Activated CD4-positive, alpha-beta T cell treated with anti-CD3 and anti-CD28 coated beads for 24 hours (primary cell): Measurements from ENCODE around the gene AMT.
"Not testable (repeated sequence)": the region's sequence is repeated elsewhere in the genome, so short reads cannot be mapped to it uniquely, and the experiment has no call there.

Experiments
- DNase-seq, 2 donors: peaks; one replicate each; pipeline ENCODE4 v3.0.0-alpha.2; 2020; ENCODE audit warnings: low read depth in 2 of 2

The AMT gene

GRCh38 chr3:49424816-49425215 lies 2.5 kb upstream of the AMT start:
- no peak for DNase-seq

GRCh38 chr3:49421890-49422378 lies 339 bp downstream of the AMT start:
- no peak for DNase-seq

GRCh38 chr3:49417516-49418120 lies 4.7 kb downstream of the AMT start:
- DNase-seq, result no peak

GRCh38 chr3:49416867-49417266 lies 5.4 kb downstream of the AMT start:
- DNase-seq, result no peak

- DNase-seq, result peak in 1 of 2 donors; percentile 21
These were observed 6.2 kb downstream of the AMT start for GRCh38 chr3:49415931-49416601.

- DNase-seq, result no peak
These were observed 7.5 kb downstream of the AMT start for GRCh38 chr3:49414753-49415152.

GRCh38 chr3:49413338-49413734 lies 8.9 kb downstream of the AMT start:
- DNase-seq, result no peak

GRCh38 chr3:49412632-49413337 lies 9.5 kb downstream of the AMT start:
- no peak for DNase-seq

- peak; percentile 98 for DNase-seq
These were observed 10.2 kb downstream of the AMT start, which contains the start of the genes RHOA and TCTA for GRCh38 chr3:49411968-49412631. RHOA (minus strand) TSS chr3:49411976; CDS start chr3:49375589, 36,387 bp downstream. TCTA (plus strand) TSS chr3:49412423; CDS start chr3:49412427, 4 bp downstream.

GRCh38 chr3:49411535-49411967 lies 10.7 kb downstream of the AMT start:
- DNase-seq, result peak in 1 of 2 donors; percentile 25

GRCh38 chr3:49410846-49411534 lies 11.3 kb downstream of the AMT start:
- no peak for DNase-seq

- no peak for DNase-seq
These were observed 12.0 kb downstream of the AMT start for GRCh38 chr3:49410066-49410845.

GRCh38 chr3:49406571-49407565 lies 15.4 kb downstream of the AMT start:
- DNase-seq, result no peak

- not testable (repeated sequence) for DNase-seq
These were observed 16.7 kb downstream of the AMT start for GRCh38 chr3:49405570-49405969.

GRCh38 chr3:49403891-49404290 lies 18.4 kb downstream of the AMT start:
- DNase-seq, result no peak

GRCh38 chr3:49401766-49402165 lies 20.5 kb downstream of the AMT start:
- DNase-seq, result no peak

GRCh38 chr3:49399461-49399860 lies 22.8 kb downstream of the AMT start:
- no peak for DNase-seq

GRCh38 chr3:49397470-49397869 lies 24.8 kb downstream of the AMT start:
- DNase-seq, result no peak

GRCh38 chr3:49391310-49391709 lies 31.0 kb downstream of the AMT start:
- DNase-seq, result not testable (repeated sequence)
